ENCODE results near the gene GRIN1. TPM values are rescaled to one million over a fixed set of nuclear protein-coding genes. Genes with fewer than 3 reads are reported as not detected.

The GRIN1 gene
- total RNA-seq, 2 experiments from 2014 or later, result 0.06 to 0.15 TPM

GRCh38 chr9:137172901-137173795 lies 34.2 kb downstream of the GRIN1 start:
- Histone ChIP-seq H3K27ac (ENCODE audit: low read depth, low read length, poor library complexity, severe bottlenecking) (no peak overlapping the region), H3K9me2 (ENCODE audit: insufficient read depth, low read length) (no peaks in the 10 kb centered on the region), H4K20me1 (ENCODE audit: insufficient read depth, low read length) (no peaks in the 10 kb centered on the region; the same call in 1 of the 2 replicates), H3K36me3 (ENCODE audit: insufficient read depth, low read length) (peaks cover 8% of the 10 kb centered on the region), H3K9me3 (ENCODE audit: low read length) (no peaks in the 10 kb centered on the region), H3K4me3 (ENCODE audit: low read depth, low read length, poor library complexity, severe bottlenecking) (no peak overlapping the region), H2AFZ (ENCODE audit: low read length) (no peak overlapping the region), H3K4me2 (ENCODE audit: low read length) (no peak overlapping the region), H3K4me1 (ENCODE audit: insufficient read depth, low read length, poor library complexity, severe bottlenecking) (peaks cover 4% of the 10 kb centered on the region), H3K79me2 (ENCODE audit: insufficient read depth, low read depth, low read length) (no peaks in the 10 kb centered on the region)
- ChIA-PET CTCF (ENCODE audit: unreplicated experiment) (no interaction called here), POLR2A (no interaction called here)
- no TSS peak for BruUV-seq (replicated peaks)
- TF ChIP-seq EZH2phosphoT487 (IDR thresholded peaks at IDR 0.05; ENCODE audit: borderline replicate concordance, low read depth, low read length) (no peak), CTCF (conservative IDR thresholded peaks at IDR 0.05; ENCODE audit: low read length) (no peak)
- DNase-seq (ENCODE audit: low spot score), result no peak
- intact Hi-C loops (cut with micrococcal nuclease; ENCODE audit: unreplicated experiment), result no loop called here

- CTCF ChIA-PET (ENCODE audit: unreplicated experiment), result no interaction called here
- H4K20me1 ChIP-seq (ENCODE audit: insufficient read depth, low read length), result no peaks in the 10 kb centered on the region; the same call in 1 of the 2 replicates
- H3K4me1 ChIP-seq (ENCODE audit: insufficient read depth, low read length, poor library complexity, severe bottlenecking), result no peaks in the 10 kb centered on the region
- peaks cover 14% of the 10 kb centered on the region for H3K36me3 ChIP-seq (ENCODE audit: insufficient read depth, low read length)
- H3K79me2 ChIP-seq (ENCODE audit: insufficient read depth, low read depth, low read length), result no peaks in the 10 kb centered on the region
- H3K9me2 ChIP-seq (ENCODE audit: insufficient read depth, low read length), result no peaks in the 10 kb centered on the region
- DNase-seq (ENCODE audit: low spot score), result no peak
- H3K4me3 ChIP-seq (ENCODE audit: low read depth, low read length, poor library complexity, severe bottlenecking), result no peak overlapping the region
- H2AFZ ChIP-seq (ENCODE audit: low read length), result no peak overlapping the region
- intact Hi-C loops (cut with micrococcal nuclease; ENCODE audit: unreplicated experiment), result loop anchor here (2.0 kb wide), 1 partner anchor 55 kb away; no protein-coding TSS in a partner anchor
- POLR2A ChIA-PET, result no interaction called here
- no TSS peak for BruUV-seq (replicated peaks)
- no peak overlapping the region for H3K27ac ChIP-seq (ENCODE audit: low read depth, low read length, poor library complexity, severe bottlenecking)
- no peak overlapping the region for H3K4me2 ChIP-seq (ENCODE audit: low read length)
- TF ChIP-seq CTCF (conservative IDR thresholded peaks at IDR 0.05; ENCODE audit: low read length) (no peak), EZH2phosphoT487 (IDR thresholded peaks at IDR 0.05; ENCODE audit: borderline replicate concordance, low read depth, low read length) (no peak)
- H3K9me3 ChIP-seq (ENCODE audit: low read length), result no peaks in the 10 kb centered on the region
Observed at GRCh38 chr9:137173796-137174664, 35.1 kb downstream of the GRIN1 start.
